ENCODE data around the gene AMOTL2. TPM values are rescaled to one million over a fixed set of nuclear protein-coding genes. Genes with fewer than 3 reads are reported as not detected.

AMOTL2 gene
- total RNA-seq, 1 donor from 2014 or later = 281 TPM

- no peak for DNase-seq (ENCODE audit: low spot score in 2 of 2, unreplicated experiment in 2 of 2)
- peak overlapping the region; percentile 55 for H3K27ac Mint-ChIP-seq
- H3K36me3 Mint-ChIP-seq = no peaks in the 10 kb centered on the region
- no peaks in the 10 kb centered on the region for H3K27me3 Mint-ChIP-seq (ENCODE audit: low read depth)
- H3K4me1 Mint-ChIP-seq = peaks cover 27% of the 10 kb centered on the region
- no peak for TF ChIP-seq CTCF (IDR thresholded peaks at IDR 0.05; ENCODE audit: unreplicated experiment)
- H3K9me3 Mint-ChIP-seq = peaks cover 4% of the 10 kb centered on the region
- H3K4me3 Mint-ChIP-seq = peak overlapping the region; percentile 17
Measured at GRCh38 chr3:134314588-134315285, 59.5 kb downstream of the AMOTL2 start.

GRCh38 chr3:134313847-134314587, 60.2 kb downstream of the AMOTL2 start:
- Mint-ChIP-seq H3K27me3 (ENCODE audit: low read depth) (no peaks in the 10 kb centered on the region), H3K9me3 (peaks cover 4% of the 10 kb centered on the region), H3K36me3 (no peaks in the 10 kb centered on the region), H3K4me3 (peak overlapping the region; percentile 62), H3K4me1 (peaks cover 30% of the 10 kb centered on the region), H3K27ac (peak overlapping the region; percentile 95)
- DNase-seq (ENCODE audit: low spot score in 2 of 2, unreplicated experiment in 2 of 2) = no peak
- no peak for TF ChIP-seq CTCF (IDR thresholded peaks at IDR 0.05; ENCODE audit: unreplicated experiment)

- Mint-ChIP-seq H3K9me3 (peaks cover 2% of the 10 kb centered on the region), H3K4me3 (peak overlapping the region; percentile 62), H3K4me1 (peaks cover 36% of the 10 kb centered on the region), H3K27ac (peak overlapping the region; percentile 95), H3K36me3 (no peaks in the 10 kb centered on the region), H3K27me3 (ENCODE audit: low read depth) (no peaks in the 10 kb centered on the region)
- peak; percentile 55 to 73 for DNase-seq (ENCODE audit: low spot score in 2 of 2, unreplicated experiment in 2 of 2)
- peak; percentile 32 for TF ChIP-seq CTCF (IDR thresholded peaks at IDR 0.05; ENCODE audit: unreplicated experiment)
Measured at GRCh38 chr3:134312873-134313846, 61.1 kb downstream of the AMOTL2 start.

- no peak overlapping the region for H3K27ac Mint-ChIP-seq
- no peaks in the 10 kb centered on the region for H3K36me3 Mint-ChIP-seq
- peaks cover 37% of the 10 kb centered on the region for H3K4me1 Mint-ChIP-seq
- H3K27me3 Mint-ChIP-seq (ENCODE audit: low read depth) = no peaks in the 10 kb centered on the region
- no peak for DNase-seq (ENCODE audit: low spot score in 2 of 2, unreplicated experiment in 2 of 2)
- TF ChIP-seq CTCF (IDR thresholded peaks at IDR 0.05; ENCODE audit: unreplicated experiment) = peak; percentile 2
- H3K9me3 Mint-ChIP-seq = no peaks in the 10 kb centered on the region
- H3K4me3 Mint-ChIP-seq = peak overlapping the region; percentile 10
Measured at GRCh38 chr3:134312072-134312872, 62.0 kb downstream of the AMOTL2 start.

- H3K27me3 Mint-ChIP-seq (ENCODE audit: low read depth) = no peaks in the 10 kb centered on the region
- no peak overlapping the region for H3K27ac Mint-ChIP-seq
- no peak for TF ChIP-seq CTCF (IDR thresholded peaks at IDR 0.05; ENCODE audit: unreplicated experiment)
- H3K9me3 Mint-ChIP-seq = no peaks in the 10 kb centered on the region
- no peak for DNase-seq (ENCODE audit: low spot score in 2 of 2, unreplicated experiment in 2 of 2)
- no peak overlapping the region for H3K4me3 Mint-ChIP-seq
- no peaks in the 10 kb centered on the region for H3K36me3 Mint-ChIP-seq
- peaks cover 37% of the 10 kb centered on the region for H3K4me1 Mint-ChIP-seq
Measured at GRCh38 chr3:134311693-134312071, 62.6 kb downstream of the AMOTL2 start.
